GM19328 (cell line): ENCODE measurements around the gene DNAJC6.

Experiments used
- ATAC-seq: cut with Tn5 transposase; IDR thresholded peaks from one replicate; pipeline ENCODE4 v1.9.1; 2021; ENCODE audit warnings: mild to moderate bottlenecking, moderate library complexity; ENCODE audit not compliant: unreplicated experiment

Gene DNAJC6

DNA sequence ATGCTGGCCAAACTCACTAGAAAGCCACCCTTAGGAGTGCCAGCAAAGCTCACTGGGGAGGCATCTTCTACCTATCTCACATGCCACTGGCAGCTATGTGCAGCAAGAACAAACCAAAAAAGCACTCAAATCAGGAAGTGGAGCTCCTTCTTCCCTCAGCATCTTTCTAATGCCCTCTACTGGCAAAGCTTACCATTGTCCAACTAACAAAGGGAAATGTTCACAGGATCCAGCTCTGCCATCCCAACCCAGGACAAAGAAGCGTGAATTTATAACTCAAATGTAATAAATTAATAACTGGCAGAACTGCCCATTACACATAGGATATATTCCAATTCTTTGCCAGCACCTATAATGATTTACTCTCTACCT, 150.0 kb downstream of the DNAJC6 start:
- no peak for ATAC-seq
